GM13976 (cell line): ENCODE results near the gene PRKG1.
"Not testable (repeated sequence)": the region's sequence is repeated elsewhere in the genome, so short reads cannot be mapped to it uniquely, and the experiment has no call there.

Experiments
- DNase-seq: peaks from one replicate; pipeline ENCODE4 v3.0.0; 2012; ENCODE audit warnings: low spot score
- in situ Hi-C: fragments of 300-500 bp; cut with MboI; formaldehyde crosslinking; loops from one replicate; pipeline ENCODE4 v1.12.0; 2022; ENCODE audit warnings: low sequenced_read_pairs, mixed read lengths, inconsistent platforms; ENCODE audit not compliant: unreplicated experiment
- TF ChIP-seq, protein P1 (sequence below): IDR thresholded peaks from 2 replicates; pipeline ENCODE4 v1.5.1; 2012; ENCODE audit warnings: borderline replicate concordance, mild to moderate bottlenecking; ENCODE audit not compliant: insufficient read depth; ENCODE audit errors: extremely low read depth, missing control alignments, control extremely low read depth

PRKG1 gene

DNA sequence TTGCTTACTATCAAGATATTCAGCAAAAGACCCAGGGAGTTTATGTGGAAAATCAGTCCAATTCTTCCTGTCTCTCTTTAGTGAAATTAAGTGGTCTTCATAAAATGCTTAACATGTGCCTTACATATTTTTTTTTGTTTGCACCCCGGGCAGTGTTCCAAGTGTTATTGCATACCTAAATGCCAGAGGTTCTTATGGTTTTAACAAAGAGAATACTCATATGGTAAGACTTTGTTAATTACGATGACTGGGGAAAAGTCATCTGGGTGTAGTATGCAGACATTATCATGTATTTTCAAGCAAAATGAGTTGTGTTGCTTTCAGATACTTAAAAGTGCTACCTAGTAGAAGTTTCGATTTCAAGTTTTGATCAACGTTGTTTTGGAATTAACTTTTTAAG is 82.6 kb downstream of the PRKG1 start:
- in situ Hi-C loops: no loop called here
- DNase-seq: no peak
- TF ChIP-seq, protein P1, sequence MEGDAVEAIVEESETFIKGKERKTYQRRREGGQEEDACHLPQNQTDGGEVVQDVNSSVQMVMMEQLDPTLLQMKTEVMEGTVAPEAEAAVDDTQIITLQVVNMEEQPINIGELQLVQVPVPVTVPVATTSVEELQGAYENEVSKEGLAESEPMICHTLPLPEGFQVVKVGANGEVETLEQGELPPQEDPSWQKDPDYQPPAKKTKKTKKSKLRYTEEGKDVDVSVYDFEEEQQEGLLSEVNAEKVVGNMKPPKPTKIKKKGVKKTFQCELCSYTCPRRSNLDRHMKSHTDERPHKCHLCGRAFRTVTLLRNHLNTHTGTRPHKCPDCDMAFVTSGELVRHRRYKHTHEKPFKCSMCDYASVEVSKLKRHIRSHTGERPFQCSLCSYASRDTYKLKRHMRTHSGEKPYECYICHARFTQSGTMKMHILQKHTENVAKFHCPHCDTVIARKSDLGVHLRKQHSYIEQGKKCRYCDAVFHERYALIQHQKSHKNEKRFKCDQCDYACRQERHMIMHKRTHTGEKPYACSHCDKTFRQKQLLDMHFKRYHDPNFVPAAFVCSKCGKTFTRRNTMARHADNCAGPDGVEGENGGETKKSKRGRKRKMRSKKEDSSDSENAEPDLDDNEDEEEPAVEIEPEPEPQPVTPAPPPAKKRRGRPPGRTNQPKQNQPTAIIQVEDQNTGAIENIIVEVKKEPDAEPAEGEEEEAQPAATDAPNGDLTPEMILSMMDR: no peak

DNA sequence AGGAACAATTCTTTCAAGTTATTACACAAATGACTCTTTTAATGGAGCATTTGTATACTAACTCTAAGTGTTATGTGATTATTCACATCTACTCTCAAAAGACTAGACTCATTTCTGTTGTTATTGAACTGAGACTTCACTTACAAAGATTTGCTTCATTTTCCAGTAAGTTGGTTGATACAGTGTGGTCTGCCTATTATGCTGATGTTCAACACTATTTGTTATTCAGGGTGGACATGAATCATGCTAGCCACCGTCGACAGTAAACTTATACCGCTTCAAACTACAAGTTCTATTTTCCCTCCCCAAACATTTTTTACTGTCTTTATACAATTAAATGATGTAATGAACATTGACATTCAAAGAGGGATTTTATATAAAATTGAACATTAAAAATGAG is 84.5 kb downstream of the PRKG1 start:
- in situ Hi-C loops: no loop called here
- TF ChIP-seq, protein P1: no peak
- no peak for DNase-seq

DNA sequence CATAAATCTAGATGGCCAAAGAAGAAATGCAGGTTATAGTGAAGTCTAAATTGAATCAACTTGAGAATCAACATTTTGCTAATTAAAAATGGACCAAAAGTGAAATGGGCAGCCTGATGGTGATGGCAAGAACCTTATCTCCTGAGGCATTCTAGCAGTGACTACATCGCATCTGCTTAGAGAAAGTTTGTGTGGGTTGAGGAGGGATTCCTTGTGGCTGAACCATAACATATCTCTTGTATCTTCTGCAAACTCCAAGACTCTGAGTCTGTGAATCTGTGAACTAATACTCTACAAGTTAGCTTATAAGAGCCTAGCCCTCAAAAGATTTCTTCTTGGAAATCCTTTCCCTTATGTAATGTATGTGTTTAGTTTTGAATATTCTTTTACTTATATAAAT is 85.6 kb downstream of the PRKG1 start:
- TF ChIP-seq, protein P1: no peak
- DNase-seq: no peak
- in situ Hi-C loops: no loop called here

DNA sequence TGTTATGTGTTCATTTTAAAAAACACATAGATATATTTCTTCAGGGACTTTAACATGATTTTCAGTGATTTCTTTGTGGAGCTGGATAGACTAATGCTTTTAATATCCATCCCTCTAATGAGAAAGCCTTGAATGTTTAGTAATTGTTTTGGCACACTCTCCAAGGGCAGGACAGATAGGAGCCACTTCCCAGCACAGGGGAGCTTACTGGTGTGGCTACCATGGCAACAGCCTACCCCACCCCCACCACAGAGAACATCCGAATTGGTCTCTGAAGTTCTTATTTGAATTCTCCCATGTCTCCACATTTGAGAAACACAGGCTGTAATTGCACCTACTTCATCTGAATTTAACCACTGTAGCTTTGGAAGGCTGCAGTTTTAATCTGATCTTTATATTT is 87.7 kb downstream of the PRKG1 start:
- in situ Hi-C loops: no loop called here
- TF ChIP-seq, protein P1: no peak
- DNase-seq: no peak

DNA sequence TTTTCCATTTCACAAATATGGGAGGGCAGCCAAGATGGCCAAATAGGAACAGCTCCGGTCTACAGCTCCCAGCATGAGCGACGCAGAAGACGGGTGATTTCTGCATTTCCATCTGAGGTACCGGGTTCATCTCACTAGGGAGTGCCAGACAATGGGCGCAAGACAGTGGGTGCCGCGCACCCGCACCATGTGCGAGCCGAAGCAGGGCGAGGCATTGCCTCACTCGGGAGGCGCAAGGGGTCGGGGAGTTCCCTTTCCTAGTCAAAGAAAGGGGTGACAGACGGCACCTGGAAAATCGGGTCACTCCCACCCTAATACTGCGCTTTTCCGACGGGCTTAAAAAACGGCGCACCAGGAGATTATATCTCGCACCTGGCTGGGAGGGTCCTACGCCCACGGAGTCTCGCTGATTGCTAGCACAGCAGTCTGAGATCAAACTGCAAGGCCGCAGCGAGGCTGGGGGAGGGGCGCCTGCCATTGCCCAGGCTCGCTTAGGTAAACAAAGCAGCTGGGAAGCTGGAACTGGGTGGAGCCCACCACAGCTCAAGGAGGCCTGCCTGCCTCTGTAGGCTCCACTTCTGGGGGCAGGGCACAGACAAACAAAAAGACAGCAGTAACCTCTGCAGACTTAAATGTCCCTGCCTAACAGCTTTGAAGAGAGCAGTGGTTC is 89.2 kb downstream of the PRKG1 start:
- in situ Hi-C loops, DNase-seq: not testable (repeated sequence)

DNA sequence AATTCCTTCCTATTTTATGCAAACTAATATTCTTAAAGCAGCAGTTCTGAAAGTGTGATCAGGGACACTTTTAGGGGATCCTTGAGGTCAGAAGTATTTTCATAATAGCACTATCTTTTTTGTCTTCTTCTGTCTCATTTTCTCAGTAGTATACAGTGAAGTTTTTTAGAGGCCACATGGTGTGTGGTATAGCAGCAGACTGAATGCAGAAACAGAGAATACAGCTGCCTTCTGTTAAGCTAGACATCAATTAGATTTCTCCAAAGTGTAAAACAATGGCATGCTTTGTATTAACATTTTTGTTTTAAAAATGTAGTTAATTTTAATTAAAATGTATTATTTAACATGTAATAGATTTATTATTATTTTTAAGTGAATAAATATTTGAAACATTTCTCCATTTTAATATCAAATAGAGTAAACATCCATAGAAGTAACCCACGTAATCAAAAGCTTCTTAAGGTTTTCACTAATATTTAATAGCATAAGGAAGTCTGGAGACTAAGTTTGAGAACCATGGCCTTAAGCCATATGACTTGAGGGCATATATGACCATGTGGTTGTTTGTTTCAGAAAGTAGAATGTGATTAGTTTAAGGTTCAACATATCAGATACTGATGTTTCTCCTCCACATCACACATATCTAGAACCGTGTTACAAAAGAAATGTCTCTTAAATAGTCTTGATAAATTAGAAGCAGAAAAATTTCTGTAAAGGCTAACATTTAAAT is 94.0 kb downstream of the PRKG1 start:
- in situ Hi-C loops: no loop called here
- TF ChIP-seq, protein P1: no peak
- no peak for DNase-seq

DNA sequence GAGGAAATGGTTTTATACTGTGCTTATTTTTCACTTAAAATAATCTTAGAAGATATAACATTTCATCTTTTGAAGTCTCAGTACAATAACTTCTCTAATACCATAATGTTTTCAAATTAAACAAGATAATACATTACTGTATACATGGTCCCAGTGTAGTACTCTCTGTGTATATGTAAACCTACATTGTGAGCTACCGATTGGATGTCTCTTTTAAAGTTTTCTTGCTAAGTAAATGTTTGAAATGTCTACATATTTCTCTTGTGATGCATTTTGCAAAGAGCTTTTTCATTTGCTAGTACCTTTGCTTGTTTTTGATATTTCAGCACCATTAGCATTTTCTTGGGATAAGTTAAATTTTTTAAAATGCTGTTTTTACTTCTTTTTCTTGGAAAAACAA is 94.8 kb downstream of the PRKG1 start:
- no peak for DNase-seq
- in situ Hi-C loops: no loop called here
- TF ChIP-seq, protein P1: no peak
